Stimulated activated CD8-positive, alpha-beta memory T cell treated with anti-CD3 and anti-CD28 coated beads, Interleukin-12 subunit alpha, Interleukin-12 subunit beta, amount 100 ng/mL, for 24 hours (primary cell): ENCODE results near the gene RGS10.
"Not testable (repeated sequence)": the region's sequence is repeated elsewhere in the genome, so short reads cannot be mapped to it uniquely, and the experiment has no call there.

ENCODE experiments used
- DNase-seq: peaks from one replicate; pipeline ENCODE4 v3.0.0-alpha.2; 2020; ENCODE audit errors: extremely low read depth

RGS10 gene

GRCh38 chr10:119469325-119469707 lies 73.2 kb downstream of the RGS10 start:
- no peak for DNase-seq

GRCh38 chr10:119468542-119469324 lies 73.8 kb downstream of the RGS10 start:
- no peak for DNase-seq

GRCh38 chr10:119466655-119467054 lies 75.9 kb downstream of the RGS10 start:
- DNase-seq, result no peak

GRCh38 chr10:119466076-119466475 lies 76.4 kb downstream of the RGS10 start:
- no peak for DNase-seq

GRCh38 chr10:119465085-119465484 lies 77.4 kb downstream of the RGS10 start:
- no peak for DNase-seq

GRCh38 chr10:119463195-119463594 lies 79.3 kb downstream of the RGS10 start:
- not testable (repeated sequence) for DNase-seq

GRCh38 chr10:119462773-119463172 lies 79.7 kb downstream of the RGS10 start:
- no peak for DNase-seq

- no peak for DNase-seq
Measured at GRCh38 chr10:119461923-119462322, 80.6 kb downstream of the RGS10 start.

- no peak for DNase-seq
Measured at GRCh38 chr10:119461380-119461779, 81.1 kb downstream of the RGS10 start.

GRCh38 chr10:119460369-119461195 lies 81.9 kb downstream of the RGS10 start:
- DNase-seq, result no peak

GRCh38 chr10:119459681-119460340 lies 82.7 kb downstream of the RGS10 start:
- no peak for DNase-seq

- no peak for DNase-seq
Measured at GRCh38 chr10:119457966-119458766, 84.4 kb downstream of the RGS10 start.

GRCh38 chr10:119456435-119456810 lies 86.1 kb downstream of the RGS10 start:
- no peak for DNase-seq

- DNase-seq, result no peak
Measured at GRCh38 chr10:119455609-119456434, 86.7 kb downstream of the RGS10 start.

GRCh38 chr10:119454990-119455389 lies 87.5 kb downstream of the RGS10 start:
- DNase-seq, result no peak

- no peak for DNase-seq
Measured at GRCh38 chr10:119454316-119454715, 88.2 kb downstream of the RGS10 start.

- no peak for DNase-seq
Measured at GRCh38 chr10:119453313-119453712, 89.2 kb downstream of the RGS10 start.

- no peak for DNase-seq
Measured at GRCh38 chr10:119452396-119452795, 90.1 kb downstream of the RGS10 start.

GRCh38 chr10:119451300-119451896 lies 91.1 kb downstream of the RGS10 start:
- no peak for DNase-seq

- no peak for DNase-seq
Measured at GRCh38 chr10:119450606-119451299, 91.8 kb downstream of the RGS10 start.
